SW 1271 (cell line): ENCODE results near the gene PTER.

Experiments used
- DNase-seq, 2 experiments: peaks; one replicate each; lab custom pipeline; 2025; lab: John Stamatoyannopoulos, UW

Gene PTER

DNA sequence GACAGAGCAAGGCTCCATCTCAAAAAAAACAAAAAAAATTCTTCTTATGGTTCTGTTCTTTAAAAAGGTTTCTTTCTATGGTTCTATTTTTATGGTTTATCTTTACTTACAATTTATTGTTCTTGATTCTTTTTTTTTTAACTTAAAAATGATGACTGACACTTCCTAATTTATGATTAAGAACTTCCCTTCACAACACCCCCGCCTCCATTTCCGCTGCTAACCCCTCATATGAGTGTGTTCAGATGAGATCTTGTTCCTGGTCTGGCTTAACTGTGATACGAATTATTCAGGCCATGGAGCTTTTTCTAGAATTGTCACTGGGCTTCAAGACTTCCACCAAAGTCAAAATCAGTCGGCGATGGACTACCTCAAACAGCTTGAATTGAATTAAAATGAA, 33.9 kb downstream of the PTER start:
- DNase-seq = no peak

DNA sequence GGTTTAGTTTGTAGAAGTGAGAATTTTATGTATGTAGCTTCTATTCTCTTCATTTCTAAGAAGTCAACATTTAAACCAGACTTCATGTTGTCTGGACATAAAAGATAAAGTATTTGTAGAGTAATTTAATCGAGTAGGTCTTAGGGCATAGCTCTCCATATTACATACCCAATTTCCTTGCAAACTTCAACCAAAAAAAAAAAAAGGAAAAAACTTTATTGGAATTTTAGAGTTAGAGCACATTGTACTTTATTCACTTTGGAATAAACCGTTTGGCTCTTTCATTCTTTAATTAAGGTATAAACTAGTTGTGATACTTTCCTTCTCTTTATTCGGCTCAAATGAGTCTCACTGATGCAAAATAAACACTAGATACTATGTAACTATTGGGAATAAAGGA, 36.0 kb downstream of the PTER start:
- no peak for DNase-seq

DNA sequence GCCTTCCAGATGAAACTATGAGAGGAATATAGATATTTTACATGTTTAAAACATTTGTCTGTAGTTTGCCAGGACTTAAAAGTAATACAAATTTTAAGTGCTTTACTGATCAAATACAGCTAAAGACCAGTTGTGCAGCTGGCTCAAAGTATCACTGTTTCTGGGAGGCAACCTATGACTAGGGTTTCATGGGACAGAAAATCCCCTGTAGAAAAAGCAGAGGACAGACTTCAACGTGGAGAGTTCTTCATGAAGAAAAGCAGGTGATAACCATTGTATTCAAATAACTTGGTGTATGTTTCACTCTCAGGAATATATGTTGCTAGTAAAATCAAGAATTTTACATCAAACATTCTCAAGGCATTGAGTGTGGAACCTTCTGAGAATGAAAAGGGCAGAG, 40.9 kb downstream of the PTER start:
- DNase-seq = no peak

DNA sequence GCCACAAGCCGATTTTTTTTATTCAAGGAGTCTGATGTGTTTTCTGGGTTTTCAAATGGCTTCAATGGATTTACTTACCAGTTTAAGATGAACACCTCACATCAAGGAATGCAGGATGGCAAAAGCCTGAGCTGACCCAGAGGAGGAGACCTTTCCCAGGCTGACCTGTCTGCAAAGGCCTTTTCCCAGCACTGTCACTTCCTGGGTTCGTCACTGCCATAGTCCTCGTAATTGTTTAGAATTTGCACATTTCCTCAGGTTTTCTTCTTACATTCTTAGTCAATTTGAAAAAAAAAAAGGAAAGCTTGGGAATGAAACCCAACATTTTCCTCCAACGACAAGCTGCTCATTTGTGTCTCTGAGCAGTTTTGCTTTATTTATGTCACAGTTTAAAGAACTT, 42.0 kb downstream of the PTER start:
- DNase-seq = no peak

DNA sequence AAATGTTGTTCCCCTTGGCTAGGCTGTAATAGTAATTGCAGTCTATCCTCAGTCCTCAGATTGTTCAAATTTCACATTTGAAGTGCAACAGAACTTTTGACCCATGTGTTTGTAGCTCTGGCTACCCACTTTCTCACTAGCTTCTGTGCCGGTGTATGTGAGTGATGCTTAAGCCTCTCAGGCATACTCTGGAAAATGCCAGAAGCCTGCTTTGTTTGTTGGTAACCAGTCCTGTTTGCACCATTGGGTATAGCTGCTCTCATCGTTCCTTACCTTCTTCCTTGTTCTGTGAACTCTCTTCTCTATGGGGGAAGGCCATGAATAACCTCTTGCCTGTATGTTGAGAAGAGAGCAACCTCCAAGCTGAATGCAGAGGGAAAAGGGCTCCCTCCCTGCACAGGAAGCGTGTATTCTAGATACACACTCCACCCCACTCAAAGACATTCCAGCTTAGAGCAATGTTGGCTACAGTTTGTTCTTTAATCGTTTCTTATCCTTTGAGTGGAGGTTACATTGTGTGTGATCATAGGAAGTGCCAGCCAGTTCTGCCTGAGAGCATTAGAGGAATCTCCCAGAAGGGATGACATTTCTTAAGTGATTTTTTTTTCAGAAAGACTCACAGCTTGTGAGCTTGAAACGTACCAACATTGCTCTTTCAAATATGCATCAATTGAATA, 44.4 kb downstream of the PTER start:
- DNase-seq = no peak

DNA sequence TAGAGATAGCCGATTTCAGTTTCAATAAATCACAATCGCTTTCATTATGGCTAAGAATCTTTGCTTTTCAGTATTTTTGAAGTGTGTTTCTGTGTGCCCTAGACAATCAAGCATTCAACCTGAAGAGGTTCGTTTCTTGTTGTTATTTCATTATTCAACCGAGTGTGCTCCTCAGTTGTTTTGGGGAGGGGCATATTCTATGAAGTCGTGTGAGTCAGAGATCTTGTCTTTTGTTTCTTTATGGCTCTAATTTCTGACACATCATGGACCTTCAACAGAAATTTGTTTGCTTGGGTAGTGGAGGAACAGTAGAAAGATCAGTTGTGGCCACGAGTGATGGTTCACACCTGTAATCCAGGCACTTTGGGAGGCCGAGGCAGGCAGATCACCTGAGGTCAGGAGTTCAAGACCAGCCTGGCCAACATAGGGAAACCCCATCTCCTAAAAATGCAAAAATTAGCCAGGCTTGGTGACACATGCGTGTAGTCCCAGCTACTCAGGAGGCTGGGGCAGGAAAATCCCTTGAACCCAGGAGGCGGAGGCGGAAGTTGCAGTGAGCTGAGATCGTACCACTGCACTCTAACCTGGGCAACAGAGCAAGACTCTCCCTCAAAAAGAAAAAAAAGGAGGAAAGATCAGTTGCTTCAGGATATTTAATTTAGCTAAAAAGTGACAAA, 46.6 kb downstream of the PTER start:
- DNase-seq = no peak

DNA sequence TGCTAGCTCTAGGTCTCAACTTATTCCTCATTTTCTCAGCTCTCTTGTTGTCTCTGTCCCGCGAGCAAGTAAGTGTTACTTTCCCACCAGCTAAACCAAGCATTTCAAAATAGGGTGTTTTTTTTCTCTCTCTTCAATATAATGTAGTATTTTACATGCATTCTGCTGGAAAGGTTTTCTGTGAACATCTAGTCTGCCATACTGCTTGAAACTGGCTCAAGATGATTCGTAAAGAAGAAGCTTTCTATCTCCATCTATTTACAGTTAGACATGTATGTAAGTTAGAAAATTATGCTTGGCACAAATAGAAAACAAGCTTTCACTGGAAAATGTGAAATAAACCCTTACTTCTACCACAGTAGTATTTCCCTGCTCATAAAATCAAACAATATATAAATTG, 53.7 kb downstream of the PTER start:
- DNase-seq = no peak

DNA sequence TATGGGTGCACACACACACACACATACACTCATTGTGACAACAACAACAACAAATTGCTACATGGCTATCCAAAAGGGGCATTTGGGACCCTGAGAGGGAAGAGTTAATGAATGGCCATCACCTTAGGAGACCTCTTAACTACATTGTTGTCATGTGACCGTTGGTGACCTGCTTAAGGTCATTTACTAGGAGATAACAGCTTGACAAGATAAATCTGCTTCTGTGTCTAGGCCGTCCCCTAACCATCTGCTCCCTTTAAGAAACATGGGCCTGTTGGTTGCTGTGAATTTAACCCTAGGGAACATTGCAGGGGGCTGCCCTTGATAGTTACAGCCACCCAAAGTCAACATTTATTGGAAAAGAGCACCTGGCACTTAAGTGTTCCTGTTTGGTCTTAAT, 55.1 kb downstream of the PTER start:
- DNase-seq = no peak

DNA sequence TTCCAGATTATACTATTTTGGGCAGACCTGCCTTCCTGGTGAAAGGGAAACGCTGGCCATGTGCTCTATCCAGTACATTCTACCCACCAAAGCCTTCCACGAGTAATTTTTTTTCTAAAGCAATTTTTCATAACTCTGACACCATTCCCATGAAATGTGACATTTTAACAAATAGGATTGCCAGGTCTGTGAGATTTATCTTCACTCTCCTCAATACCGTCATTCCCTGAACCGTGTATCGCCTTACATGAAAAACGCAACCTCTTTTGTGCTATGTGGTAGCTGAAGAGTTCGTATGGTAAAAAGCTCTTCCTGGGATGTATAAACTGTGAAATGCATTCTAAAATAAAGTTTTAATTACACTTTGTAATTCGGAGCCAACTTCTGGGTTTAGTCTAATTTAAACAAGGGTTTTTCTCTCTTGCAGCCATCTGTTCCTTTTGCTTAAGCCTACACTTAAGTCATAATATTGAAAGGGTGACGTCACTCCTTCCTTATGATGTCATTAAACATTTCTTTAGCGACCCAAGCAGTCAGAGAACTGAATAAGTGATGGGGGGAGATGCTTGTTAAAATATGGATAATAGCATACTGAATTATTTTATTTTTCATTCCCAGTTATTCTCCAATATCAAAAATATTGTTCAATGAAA, 57.2 kb downstream of the PTER start:
- no peak for DNase-seq

DNA sequence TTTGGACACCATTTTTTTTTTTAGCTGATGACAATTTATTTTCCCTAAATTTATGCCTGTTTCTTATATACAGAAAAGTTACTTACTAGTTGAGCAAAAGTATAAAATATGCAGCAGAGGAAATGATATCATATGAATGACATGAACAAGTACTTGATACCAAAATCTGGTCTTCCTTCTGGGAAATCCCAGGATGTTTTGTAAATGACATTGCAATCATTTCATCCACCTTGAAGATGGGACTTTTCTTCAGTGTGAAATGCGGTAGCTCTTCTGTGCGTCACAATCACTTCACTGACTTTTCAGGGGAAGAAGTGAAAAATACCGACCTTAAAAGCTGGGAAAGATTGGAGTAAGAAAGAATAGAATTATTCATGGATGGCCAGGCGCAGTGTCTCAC, 61.1 kb downstream of the PTER start:
- DNase-seq = no peak

- no peak for DNase-seq
Measured at GRCh38 chr10:16505161-16505560, 68.4 kb downstream of the PTER start.

GRCh38 chr10:16509996-16510395, 73.2 kb downstream of the PTER start:
- no peak for DNase-seq

GRCh38 chr10:16510843-16511242, 74.0 kb downstream of the PTER start:
- DNase-seq = no peak

GRCh38 chr10:16518822-16519221, 82.0 kb downstream of the PTER start:
- DNase-seq = no peak

DNA sequence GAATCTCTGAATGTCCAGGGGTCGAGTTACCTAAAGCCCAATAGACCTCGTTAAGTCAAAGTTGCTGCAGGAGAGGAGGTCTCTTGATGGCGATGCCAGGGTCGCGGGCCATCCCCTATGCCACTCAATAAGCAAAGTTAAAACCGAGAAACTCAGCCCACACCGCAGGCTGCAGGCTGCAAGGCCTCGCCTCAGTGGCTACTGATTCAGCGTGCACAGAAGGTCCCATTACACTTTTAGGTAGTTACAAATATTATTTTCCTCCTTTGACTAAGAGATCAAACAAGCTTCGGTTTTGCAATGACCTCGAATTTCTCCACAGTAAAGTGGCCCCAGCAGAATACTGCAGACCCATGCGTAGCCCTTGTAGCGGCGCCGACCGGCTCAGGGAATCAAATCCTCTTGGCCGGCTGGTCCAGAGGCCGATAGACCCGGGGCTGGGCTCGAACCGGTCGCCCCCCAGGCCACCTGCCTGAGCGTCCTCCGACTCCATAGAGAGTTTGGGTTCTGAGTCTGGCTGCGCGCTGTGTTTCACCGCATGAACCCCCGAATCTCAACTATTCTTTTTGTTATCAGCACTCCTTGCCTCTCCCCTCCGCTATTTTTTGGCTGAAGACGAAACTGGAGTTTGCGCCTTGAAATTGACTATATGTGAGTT, 82.6 kb downstream of the PTER start:
- DNase-seq = no peak

GRCh38 chr10:16519908-16520861, 83.4 kb downstream of the PTER start:
- DNase-seq = no peak

- no peak for DNase-seq
Measured at GRCh38 chr10:16520900-16521299, 84.1 kb downstream of the PTER start.

DNA sequence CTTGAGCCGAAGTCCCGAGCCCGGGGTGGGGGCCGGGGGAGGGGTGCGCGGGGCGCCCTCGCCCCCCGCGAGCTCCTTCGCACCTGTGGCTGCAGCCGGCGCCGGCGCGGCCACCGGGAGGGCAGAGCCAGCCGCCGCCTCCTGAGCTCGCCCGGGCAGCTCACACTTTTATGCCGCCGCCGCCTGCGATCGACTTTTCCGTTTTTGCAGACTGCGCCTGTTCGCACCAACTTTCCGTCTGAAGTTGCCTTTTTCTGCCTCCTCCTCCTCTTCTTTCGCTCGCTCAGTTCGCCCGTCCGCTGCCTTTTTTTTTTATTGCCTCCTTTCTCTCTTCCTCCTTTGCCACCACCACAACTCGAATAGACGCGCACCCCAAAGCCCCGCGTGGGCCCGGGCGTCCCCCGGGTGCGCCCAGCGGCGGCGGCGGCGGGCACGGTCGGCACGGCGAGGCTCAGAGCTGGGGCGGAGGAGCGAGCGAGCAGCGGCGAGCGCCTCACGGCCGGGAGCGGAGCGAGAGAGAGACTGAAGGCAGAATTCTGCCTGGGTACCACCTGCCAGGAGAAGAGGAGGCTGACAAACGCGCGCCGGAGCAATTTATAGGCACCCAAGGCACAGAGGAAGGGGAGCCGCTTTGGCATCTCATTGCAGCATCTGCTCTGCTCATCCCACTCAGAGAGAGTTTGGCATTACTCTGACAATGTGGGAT, 84.7 kb downstream of the PTER start, which contains the start of gene C1QL3:
C1QL3 (minus strand) TSS at position 569 of the 706 bp plus-strand sequence. CDS start 814 bp downstream, outside the sequence.
- no peak for DNase-seq

GRCh38 chr10:16527452-16527851, 90.6 kb downstream of the PTER start:
- DNase-seq = no peak

- no peak for DNase-seq
Measured at GRCh38 chr10:16529853-16530252, 93.0 kb downstream of the PTER start.

DNA sequence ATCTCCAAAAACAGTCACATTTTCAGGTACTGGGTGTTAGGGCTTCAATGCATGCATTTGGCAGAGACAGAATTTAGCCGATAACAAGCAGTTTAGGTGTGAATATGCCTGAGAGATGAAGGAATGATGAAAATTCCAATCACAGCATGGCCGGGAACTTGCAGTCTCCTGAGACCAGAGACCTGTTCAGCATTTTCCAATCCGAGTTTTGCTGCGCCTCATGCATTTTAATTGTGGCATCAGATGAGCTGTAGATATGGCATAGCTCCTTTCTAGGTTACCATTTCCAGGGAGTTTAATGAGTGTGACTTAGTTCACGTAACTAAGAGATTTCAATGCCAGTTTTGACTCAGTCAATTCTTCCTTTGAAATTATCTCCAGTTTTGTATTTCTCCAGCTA, 99.3 kb downstream of the PTER start:
- no peak for DNase-seq
